Measurements from ENCODE around the gene IGSF22.

Gene IGSF22

GRCh38 chr11:18720091-18720807 is 5.7 kb downstream of the IGSF22 start:
- Histone ChIP-seq H3K27me3 (ENCODE audit: control insufficient read depth, insufficient read depth, low read length) (no peaks in the 10 kb centered on the region), H3K27ac (no peak overlapping the region), H3K4me3 (ENCODE audit: low read depth, low read length) (peak overlapping the region; percentile 63), H3K79me2 (no peaks in the 10 kb centered on the region), H3K9me3 (ENCODE audit: control insufficient read depth, low read length) (no peaks in the 10 kb centered on the region), H2AFZ (peak overlapping the region; percentile 80), H3K9ac (no peak overlapping the region), H3K4me2 (ENCODE audit: low read length) (no peak overlapping the region), H3K36me3 (ENCODE audit: control insufficient read depth, insufficient read depth, low read length) (no peaks in the 10 kb centered on the region), H3K4me1 (peaks cover 2% of the 10 kb centered on the region)
- no peak for TF ChIP-seq CTCF (IDR thresholded peaks at IDR 0.05)

- no peaks in the 10 kb centered on the region for H3K36me3 ChIP-seq (ENCODE audit: control insufficient read depth, insufficient read depth, low read length)
- no peak overlapping the region for H3K4me2 ChIP-seq (ENCODE audit: low read length)
- H3K9me3 ChIP-seq (ENCODE audit: control insufficient read depth, low read length), result no peaks in the 10 kb centered on the region
- no peaks in the 10 kb centered on the region for H3K79me2 ChIP-seq
- no peak overlapping the region for H2AFZ ChIP-seq
- H3K27ac ChIP-seq, result no peak overlapping the region
- H3K27me3 ChIP-seq (ENCODE audit: control insufficient read depth, insufficient read depth, low read length), result no peaks in the 10 kb centered on the region
- H3K4me3 ChIP-seq (ENCODE audit: low read depth, low read length), result no peak overlapping the region
- peaks cover under 1% of the 10 kb centered on the region for H3K4me1 ChIP-seq
- no peak for TF ChIP-seq CTCF (IDR thresholded peaks at IDR 0.05)
- H3K9ac ChIP-seq, result no peak overlapping the region
Measured at GRCh38 chr11:18715476-18715875, 10.5 kb downstream of the IGSF22 start.

GRCh38 chr11:18714443-18714780 is 11.6 kb downstream of the IGSF22 start:
- H3K4me2 ChIP-seq (ENCODE audit: low read length), result no peak overlapping the region
- H2AFZ ChIP-seq, result no peak overlapping the region
- H3K9me3 ChIP-seq (ENCODE audit: control insufficient read depth, low read length), result no peaks in the 10 kb centered on the region
- no peaks in the 10 kb centered on the region for H3K79me2 ChIP-seq
- TF ChIP-seq CTCF (IDR thresholded peaks at IDR 0.05), result no peak
- H3K4me3 ChIP-seq (ENCODE audit: low read depth, low read length), result no peak overlapping the region
- no peak overlapping the region for H3K27ac ChIP-seq
- no peaks in the 10 kb centered on the region for H3K27me3 ChIP-seq (ENCODE audit: control insufficient read depth, insufficient read depth, low read length)
- H3K9ac ChIP-seq, result no peak overlapping the region
- no peaks in the 10 kb centered on the region for H3K4me1 ChIP-seq
- H3K36me3 ChIP-seq (ENCODE audit: control insufficient read depth, insufficient read depth, low read length), result no peaks in the 10 kb centered on the region

GRCh38 chr11:18713646-18714442 is 12.1 kb downstream of the IGSF22 start:
- no peaks in the 10 kb centered on the region for H3K4me1 ChIP-seq
- no peaks in the 10 kb centered on the region for H3K27me3 ChIP-seq (ENCODE audit: control insufficient read depth, insufficient read depth, low read length)
- H3K36me3 ChIP-seq (ENCODE audit: control insufficient read depth, insufficient read depth, low read length), result no peaks in the 10 kb centered on the region
- no peak overlapping the region for H3K4me3 ChIP-seq (ENCODE audit: low read depth, low read length)
- no peak overlapping the region for H3K4me2 ChIP-seq (ENCODE audit: low read length)
- TF ChIP-seq CTCF (IDR thresholded peaks at IDR 0.05), result no peak
- no peaks in the 10 kb centered on the region for H3K79me2 ChIP-seq
- no peak overlapping the region for H2AFZ ChIP-seq
- H3K27ac ChIP-seq, result no peak overlapping the region
- no peaks in the 10 kb centered on the region for H3K9me3 ChIP-seq (ENCODE audit: control insufficient read depth, low read length)
- no peak overlapping the region for H3K9ac ChIP-seq

All from parathyroid adenoma (tissue), 2 donors.